Body of pancreas (tissue), 4 donors: ENCODE measurements around the gene SSX2IP. TPM values are rescaled to one million over a fixed set of nuclear protein-coding genes. Genes with fewer than 3 reads are reported as not detected.
A peak's percentile ranks its signal among the peaks of the same experiment; 100 is the strongest.

Source experiments
- ATAC-seq: fragments of 150-250 bp; one replicate; pipeline ENCODE4 v1.9.1; 2016
- DNase-seq, 4 donors: peaks; one replicate each; pipeline ENCODE4 v3.0.0-alpha.2; 2019
- H3K27ac ChIP-seq, 4 donors: fragments of 200-600 bp; sonication (generic); 1 replicate in 3 of 4; 2 replicates in 1 of 4; pipeline versions ENCODE4 v1.5.1 to v1.6.1; 2016 to 2019; ENCODE audit warnings: mild to moderate bottlenecking in 1 of 4, mixed read lengths in 1 of 4, moderate library complexity in 1 of 4
- H3K27me3 ChIP-seq, 2 donors: fragments of 200-600 bp; sonication (generic); one replicate each; pipeline ENCODE4 v1.6.0; 2016; ENCODE audit warnings: mild to moderate bottlenecking in 1 of 2
- H3K36me3 ChIP-seq, 2 donors: fragments of 200-600 bp; sonication (generic); replicated peaks in 1 of 2; 2 replicates each; pipeline ENCODE4 v1.5.1; 2016; ENCODE audit warnings: low read depth in 2 of 2; ENCODE audit not compliant: insufficient read depth in 1 of 2
- H3K4me1 ChIP-seq: fragments of 200-600 bp; sonication (generic); one replicate; pipeline ENCODE4 v1.6.0; 2016
- H3K4me3 ChIP-seq, 2 donors: fragments of 200-600 bp; sonication (generic); 1 replicate in 1 of 2; 2 replicates in 1 of 2; pipeline ENCODE4 v1.5.1; 2016 to 2019
- H3K9me3 ChIP-seq, 3 donors: fragments of 200-600 bp; sonication (generic); 1 replicate in 2 of 3; 2 replicates in 1 of 3; pipeline ENCODE4 v1.5.1; 2016
- CTCF ChIP-seq, 7 experiments: fragments of 450-650 bp in 4 of 7; fragments of 200-600 bp in 3 of 7; sonication (generic) in 3 of 7; IDR thresholded peaks; one replicate each; pipeline ENCODE4 v1.5.1; 2016 to 2019; ENCODE audit warnings: antibody characterized with exemption in 7 of 7
- POLR2A ChIP-seq, 3 donors: fragments of 450-650 bp; IDR thresholded peaks; one replicate each; pipeline ENCODE4 v1.6.1; 2016; ENCODE audit warnings: antibody characterized with exemption in 3 of 3, mild to moderate bottlenecking in 2 of 3
- WGBS, 2 donors: methylation state at CpG; one replicate each; pipeline ENCODE4 v1.1.5; 2017; 5-methylcytosine and 5-hydroxymethylcytosine counted together
- intact Hi-C: fragments of 100-400 bp; cut with DNase I; formaldehyde crosslinking; loops from one replicate; pipeline ENCODE4 v1.15.1; 2023
- total RNA-seq, 2 donors: library from RNA; depleted of rRNA; stranded (reverse); fragments of >200 nt; gene quantifications; one replicate each; pipeline ENCODE4 v1.1.0, GENCODE V29; 2016

The SSX2IP gene
- total RNA-seq, 2 donors from 2014 or later = 4.6 to 6.0 TPM

- 60 to 62% methylated on average over 2 of the region's 2 CpGs for WGBS, 2 donors
Measured at GRCh38 chr1:84603223-84603622, 87.0 kb downstream of the SSX2IP start.

GRCh38 chr1:84600796-84601195, 89.5 kb downstream of the SSX2IP start:
- WGBS, 2 donors = 80 to 83% methylated on average over 5 of the region's 5 CpGs
- Histone ChIP-seq H3K4me3 (no peak overlapping the region), H3K4me1 (no peaks in the 10 kb centered on the region), H3K27ac (no peak overlapping the region), H3K9me3 (peaks cover 0 to 12% (median 0%) of the 10 kb centered on the region in 3 donors), H3K36me3 (no peaks in the 10 kb centered on the region), H3K27me3 (no peaks in the 10 kb centered on the region)
- TF ChIP-seq POLR2A (IDR thresholded peaks at IDR 0.05) (no peak), CTCF (IDR thresholded peaks at IDR 0.05) (no peak)
- DNase-seq (no peak), ATAC-seq (no peak)
- intact Hi-C loops = no loop called here

More at GRCh38 chr1:84603223-84603622, 87.0 kb downstream of the SSX2IP start:
- Histone ChIP-seq H3K36me3 (no peaks in the 10 kb centered on the region), H3K27me3 (no peaks in the 10 kb centered on the region), H3K4me3 (no peak overlapping the region), H3K9me3 (peaks cover 0 to 12% (median 0%) of the 10 kb centered on the region in 3 donors), H3K4me1 (no peaks in the 10 kb centered on the region), H3K27ac (peak overlapping the region in 2 of 4 donors; percentile 37 to 51)
- TF ChIP-seq POLR2A (IDR thresholded peaks at IDR 0.05) = no peak
- no peak for TF ChIP-seq CTCF (IDR thresholded peaks at IDR 0.05)
- no peak for ATAC-seq
- intact Hi-C loops = no loop called here
- DNase-seq = no peak

DNA sequence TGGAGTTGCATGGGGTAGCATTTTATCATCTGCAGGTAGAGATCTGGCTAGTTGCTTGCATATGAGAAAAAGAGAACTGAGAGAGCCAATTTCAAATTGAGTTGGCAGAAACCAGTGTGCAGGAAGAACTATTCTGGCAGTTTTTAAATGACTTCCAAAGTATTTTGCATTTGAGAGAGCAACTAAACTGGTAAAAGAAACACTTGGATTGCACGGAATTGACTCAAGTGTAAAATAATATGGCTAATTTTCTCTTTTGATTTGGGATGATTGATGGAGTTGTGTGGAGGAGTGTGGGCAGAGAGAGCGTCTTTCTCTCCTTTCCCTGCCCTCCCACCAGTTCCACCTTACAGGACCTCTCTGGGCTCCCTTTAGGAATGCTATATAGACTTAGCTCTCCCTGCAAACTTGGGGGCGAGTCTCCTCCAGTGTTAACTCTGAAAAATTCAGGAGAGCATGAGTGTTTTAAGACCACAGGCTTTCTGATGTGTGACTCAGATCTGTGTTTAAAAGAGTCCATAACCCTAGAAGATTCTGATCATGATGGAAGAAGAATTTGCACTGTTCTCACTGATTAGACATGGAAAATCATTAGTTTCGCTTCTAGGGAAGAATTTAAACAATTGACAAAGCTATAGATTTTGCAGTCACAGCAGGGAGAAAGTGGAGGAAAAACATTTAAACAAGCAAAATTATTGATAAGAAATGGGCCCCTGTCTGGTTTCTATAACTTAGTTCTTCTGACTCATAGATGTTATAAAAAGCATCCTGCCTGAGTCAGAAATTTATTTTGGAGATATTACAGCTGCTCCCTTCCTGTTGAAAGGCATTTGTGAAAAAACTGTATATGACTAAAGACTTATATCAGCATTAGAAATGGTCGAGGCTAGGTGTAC, 91.2 kb downstream of the SSX2IP start:
- no peak overlapping the region for H3K27ac ChIP-seq

DNA sequence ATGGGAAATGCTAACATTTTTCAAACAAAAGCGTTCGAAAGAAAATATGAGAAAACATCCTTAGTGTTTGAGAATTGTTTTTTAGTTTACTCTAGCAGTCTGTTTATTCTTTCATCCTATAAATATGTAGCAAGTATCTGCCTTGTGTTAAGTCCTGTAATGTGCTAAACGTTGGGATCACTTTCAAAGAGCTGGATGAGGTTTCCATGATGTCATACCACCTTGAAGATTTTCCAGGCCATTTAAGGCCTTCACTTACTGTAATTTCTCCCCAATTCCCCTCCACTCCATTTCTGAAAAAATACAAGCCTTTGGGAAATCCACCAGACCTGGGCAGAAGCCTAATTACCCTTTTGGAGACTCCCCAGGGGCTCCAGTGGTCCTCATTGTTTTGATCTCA, 91.8 kb downstream of the SSX2IP start:
- 69 to 75% methylated on average over 3 of the region's 3 CpGs for WGBS, 2 donors
- Histone ChIP-seq H3K36me3 (no peaks in the 10 kb centered on the region), H3K27me3 (no peaks in the 10 kb centered on the region), H3K4me3 (no peak overlapping the region), H3K9me3 (no peaks in the 10 kb centered on the region), H3K27ac (no peak overlapping the region), H3K4me1 (no peaks in the 10 kb centered on the region)
- intact Hi-C loops = no loop called here
- DNase-seq (no peak), ATAC-seq (no peak)
- no peak for TF ChIP-seq CTCF (IDR thresholded peaks at IDR 0.05)
- TF ChIP-seq POLR2A (IDR thresholded peaks at IDR 0.05) = no peak

More for the DNA sequence above, 91.2 kb downstream of the SSX2IP start:
- DNase-seq = no peak
- Histone ChIP-seq H3K4me1 (no peaks in the 10 kb centered on the region), H3K9me3 (no peaks in the 10 kb centered on the region), H3K27me3 (no peaks in the 10 kb centered on the region), H3K4me3 (no peak overlapping the region), H3K36me3 (no peaks in the 10 kb centered on the region)
- no peak for ATAC-seq
- intact Hi-C loops = no loop called here
- TF ChIP-seq POLR2A (IDR thresholded peaks at IDR 0.05) (no peak), CTCF (IDR thresholded peaks at IDR 0.05) (no peak)
- 49 to 54% methylated on average over 5 of the region's 5 CpGs for WGBS, 2 donors
